Mucosa of descending colon (tissue), 3 donors: ENCODE data around the gene VPS37D. TPM values are rescaled to one million over a fixed set of nuclear protein-coding genes. Genes with fewer than 3 reads are reported as not detected.
A peak's percentile ranks its signal among the peaks of the same experiment; 100 is the strongest.
"Not testable (repeated sequence)": the region's sequence is repeated elsewhere in the genome, so short reads cannot be mapped to it uniquely, and the experiment has no call there.

Source experiments
- ATAC-seq: fragments of 200-7000 bp; cut with Tn5 transposase; one replicate; pipeline ENCODE4 v1.9.1; 2020; ENCODE audit warnings: mild to moderate bottlenecking, moderate library complexity
- DNase-seq, 3 donors: peaks; one replicate each; pipeline ENCODE4 v3.0.0-alpha.2; 2020
- H3K36me3 ChIP-seq: fragments of 200-600 bp; one replicate; pipeline ENCODE4 v1.8.0; 2021; ENCODE audit warnings: low read depth, mild to moderate bottlenecking
- H3K4me1 ChIP-seq: fragments of 200-600 bp; one replicate; pipeline ENCODE4 v1.8.0; 2021; ENCODE audit warnings: low read depth, mild to moderate bottlenecking
- H3K4me3 ChIP-seq: fragments of 200-600 bp; one replicate; pipeline ENCODE4 v1.8.0; 2021; ENCODE audit warnings: mild to moderate bottlenecking
- H3K9me3 ChIP-seq: fragments of 200-600 bp; one replicate; pipeline ENCODE4 v1.8.0; 2021; ENCODE audit warnings: mild to moderate bottlenecking
- intact Hi-C, 2 donors: fragments of 100-400 bp; cut with DNase I in 1 of 2; cut with micrococcal nuclease in 1 of 2; formaldehyde crosslinking; loops; one replicate each; pipeline versions ENCODE4 v1.11.0 to v1.11.1; 2022; cut with DNase I, micrococcal nuclease
- total RNA-seq, 3 donors: library from RNA; stranded (reverse); fragmentation: NEBNext Ultra II Directional in 2 of 3; extraction: Animal tissue kit (Norgen Biotek cat#: 25700) in 2 of 3; gene quantifications; one replicate each; pipeline versions ENCODE4 v1.2.1 to v1.2.4, GENCODE V29; 2021 to 2023
- TF ChIP-seq, protein P1 (sequence below): fragments of 200-600 bp; IDR thresholded peaks from one replicate; pipeline ENCODE4 v1.8.0; 2022; ENCODE audit warnings: antibody characterized with exemption, mild to moderate bottlenecking
- donor health status: DM: no; HTN: no; CAD: no; lungs with moderate emphysema.
- donor health status: DM: no; HTN: no; CAD: no.
- donor health status: DM: no; HTN: yes; CAD: no.

Gene VPS37D
- total RNA-seq, 3 donors from 2014 or later, result 0.48 to 3.3 TPM; not detected in 1

DNA sequence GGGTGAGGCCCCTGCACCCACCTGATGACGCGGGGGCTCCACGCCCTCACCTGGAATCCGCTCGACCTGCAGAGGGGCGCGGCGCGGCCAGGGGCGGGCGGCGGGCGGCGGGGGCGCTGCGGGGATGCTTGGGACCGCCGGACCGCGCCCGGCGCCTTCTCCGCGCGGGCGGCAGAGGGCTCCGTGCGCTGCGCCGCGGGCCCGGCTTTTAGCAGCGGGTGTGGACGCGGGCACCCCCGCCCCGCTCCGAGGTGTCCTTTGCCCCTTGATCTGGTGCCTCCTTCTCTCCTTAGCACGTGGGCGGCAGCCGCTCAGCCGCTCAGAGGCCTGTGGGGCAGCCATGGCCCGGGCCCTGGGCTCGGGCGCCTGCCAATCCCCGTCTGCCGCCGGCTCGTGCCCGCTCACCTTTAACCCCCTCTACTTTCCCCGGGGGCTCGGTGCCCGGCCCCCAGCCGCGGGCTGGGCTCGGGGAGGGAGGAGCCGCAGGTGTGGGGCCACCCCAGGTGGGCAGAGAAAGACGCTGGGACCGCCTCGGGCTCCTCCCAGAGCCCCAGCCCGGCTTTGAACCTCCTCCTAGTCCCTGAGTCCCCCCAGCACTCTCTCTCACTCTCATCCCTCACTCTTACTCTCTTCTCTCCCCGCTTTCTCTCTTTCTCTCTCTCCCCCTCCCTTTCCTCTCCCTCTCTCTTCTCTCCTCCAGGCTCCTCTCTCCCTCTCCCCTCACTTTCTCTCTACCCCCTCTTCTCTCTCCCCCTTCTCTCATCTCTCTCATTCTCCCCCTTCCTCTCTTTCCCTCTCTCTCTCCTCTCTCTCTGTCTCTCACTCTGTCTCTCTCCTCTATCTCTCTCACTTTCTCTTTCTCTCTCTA is 19.7 kb upstream of the VPS37D start:
- ATAC-seq (peak; percentile 93), DNase-seq (peak; percentile 80 to 86 (median 84))
- Histone ChIP-seq H3K36me3 (no peaks in the 10 kb centered on the region), H3K4me1 (peaks cover 9% of the 10 kb centered on the region), H3K9me3 (no peaks in the 10 kb centered on the region), H3K4me3 (no peak overlapping the region)
- intact Hi-C loops, result no loop called here
- TF ChIP-seq, protein P1, sequence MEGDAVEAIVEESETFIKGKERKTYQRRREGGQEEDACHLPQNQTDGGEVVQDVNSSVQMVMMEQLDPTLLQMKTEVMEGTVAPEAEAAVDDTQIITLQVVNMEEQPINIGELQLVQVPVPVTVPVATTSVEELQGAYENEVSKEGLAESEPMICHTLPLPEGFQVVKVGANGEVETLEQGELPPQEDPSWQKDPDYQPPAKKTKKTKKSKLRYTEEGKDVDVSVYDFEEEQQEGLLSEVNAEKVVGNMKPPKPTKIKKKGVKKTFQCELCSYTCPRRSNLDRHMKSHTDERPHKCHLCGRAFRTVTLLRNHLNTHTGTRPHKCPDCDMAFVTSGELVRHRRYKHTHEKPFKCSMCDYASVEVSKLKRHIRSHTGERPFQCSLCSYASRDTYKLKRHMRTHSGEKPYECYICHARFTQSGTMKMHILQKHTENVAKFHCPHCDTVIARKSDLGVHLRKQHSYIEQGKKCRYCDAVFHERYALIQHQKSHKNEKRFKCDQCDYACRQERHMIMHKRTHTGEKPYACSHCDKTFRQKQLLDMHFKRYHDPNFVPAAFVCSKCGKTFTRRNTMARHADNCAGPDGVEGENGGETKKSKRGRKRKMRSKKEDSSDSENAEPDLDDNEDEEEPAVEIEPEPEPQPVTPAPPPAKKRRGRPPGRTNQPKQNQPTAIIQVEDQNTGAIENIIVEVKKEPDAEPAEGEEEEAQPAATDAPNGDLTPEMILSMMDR, result peak; percentile 36

DNA sequence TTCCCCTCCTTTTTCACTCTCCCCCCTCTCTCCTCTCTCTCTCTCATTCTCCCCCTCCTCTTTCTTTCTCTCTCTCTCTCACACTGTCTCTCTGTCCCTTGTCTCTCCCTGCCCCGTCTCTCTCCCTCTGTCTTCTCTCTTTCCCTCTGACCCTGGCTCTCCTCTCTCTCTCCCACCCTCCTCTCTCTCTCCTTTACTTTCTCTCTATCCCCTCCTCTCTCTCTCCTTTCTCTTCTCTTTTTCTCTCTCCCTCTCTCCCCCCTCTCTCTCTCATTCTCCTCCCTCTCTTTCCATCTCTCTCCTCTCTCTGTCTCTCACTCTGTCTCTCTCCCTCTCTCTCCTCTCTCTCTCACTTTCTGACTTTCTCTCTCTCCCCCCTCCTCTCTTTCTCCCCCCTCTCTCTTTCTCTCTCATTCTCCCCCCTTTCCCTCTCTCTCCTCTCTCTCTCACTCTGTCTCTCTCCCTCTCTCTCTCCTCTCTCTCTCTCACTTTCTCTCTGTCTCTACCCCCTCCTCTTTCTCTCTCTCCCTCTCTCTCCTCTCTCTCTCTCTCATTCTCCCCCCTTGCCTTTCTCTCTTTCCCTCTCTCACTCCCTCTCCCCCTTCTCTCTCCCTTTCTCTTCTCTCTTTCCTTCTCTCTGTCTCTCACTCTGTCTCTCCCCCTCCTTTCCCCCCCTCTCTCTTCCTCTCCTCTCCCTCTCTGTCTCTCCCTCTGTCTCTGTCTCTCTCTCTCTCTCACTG is 18.9 kb upstream of the VPS37D start:
- ATAC-seq, result no peak
- DNase-seq, result no peak
- Histone ChIP-seq H3K9me3 (no peaks in the 10 kb centered on the region), H3K36me3 (no peaks in the 10 kb centered on the region), H3K4me3 (no peak overlapping the region), H3K4me1 (peaks cover 9% of the 10 kb centered on the region)
- TF ChIP-seq, protein P1, result no peak
- intact Hi-C loops, result no loop called here

DNA sequence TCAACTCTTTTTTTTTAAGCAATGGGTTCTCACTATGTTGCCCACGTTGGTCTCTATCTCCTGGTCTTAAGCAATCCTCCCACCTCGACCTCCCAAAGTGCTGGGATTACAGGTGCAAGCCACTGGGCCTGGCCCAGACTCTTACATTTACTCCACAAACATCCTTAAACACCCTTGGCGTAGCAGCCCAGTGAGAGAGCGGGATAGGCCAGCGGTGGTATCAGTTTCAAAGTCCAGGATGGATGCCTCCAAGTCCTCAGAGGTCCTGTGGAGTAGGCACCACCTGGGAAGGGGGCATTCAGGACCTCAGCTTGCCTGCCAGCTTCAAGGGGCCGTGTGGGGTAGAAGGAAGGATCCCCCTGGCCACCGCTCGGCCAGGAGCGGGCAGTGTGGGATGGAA is 18.1 kb upstream of the VPS37D start:
- Histone ChIP-seq H3K9me3 (no peaks in the 10 kb centered on the region), H3K4me3 (no peak overlapping the region), H3K4me1 (peaks cover 9% of the 10 kb centered on the region), H3K36me3 (no peaks in the 10 kb centered on the region)
- TF ChIP-seq, protein P1, result no peak
- DNase-seq (no peak), ATAC-seq (no peak)
- intact Hi-C loops, result no loop called here

DNA sequence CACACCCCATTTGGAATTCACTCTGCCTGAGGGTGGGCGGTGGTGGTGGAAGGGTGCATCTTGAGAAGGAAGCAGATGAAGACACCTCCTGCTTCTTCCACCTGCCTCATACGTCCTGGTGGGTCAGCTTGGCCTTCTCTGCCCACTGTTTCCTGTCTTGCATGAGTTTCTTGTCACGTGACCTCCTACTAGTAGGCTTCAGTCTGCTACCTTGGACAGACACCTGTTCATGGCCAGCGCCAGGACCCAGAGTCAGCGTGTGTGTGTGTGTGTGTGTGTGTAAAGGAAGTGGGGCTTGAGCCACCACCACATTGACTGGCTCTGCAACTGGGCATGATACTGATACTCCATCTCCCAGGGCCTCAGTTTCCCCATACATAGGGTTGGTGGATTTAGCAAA is 17.1 kb upstream of the VPS37D start:
- H3K4me3 ChIP-seq, result no peak overlapping the region
- ATAC-seq (no peak), DNase-seq (no peak)
- TF ChIP-seq, protein P1, result no peak
- intact Hi-C loops, result no loop called here
- H3K9me3 ChIP-seq, result no peaks in the 10 kb centered on the region
- H3K36me3 ChIP-seq, result no peaks in the 10 kb centered on the region
- H3K4me1 ChIP-seq, result peaks cover 9% of the 10 kb centered on the region

DNA sequence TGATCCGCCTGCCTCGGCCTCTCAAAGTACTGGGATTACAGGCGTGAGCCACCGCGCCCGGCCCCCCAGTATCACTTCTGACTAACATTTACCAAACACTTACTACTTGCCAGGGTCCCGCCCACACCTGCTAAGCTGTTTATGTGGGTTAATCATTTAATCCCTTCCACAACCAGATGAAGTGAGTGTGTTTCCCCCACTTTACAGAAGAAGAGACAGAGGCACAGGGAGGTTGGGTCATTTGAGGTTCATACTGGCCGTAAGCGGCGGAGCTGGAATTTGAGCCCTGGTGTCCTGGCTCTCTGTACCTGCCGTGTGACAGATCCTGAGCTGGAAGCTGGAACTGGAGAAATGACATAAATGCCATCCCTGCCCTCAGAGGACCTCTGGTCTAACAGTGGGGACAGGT is 15.1 kb upstream of the VPS37D start:
- Histone ChIP-seq H3K9me3 (no peaks in the 10 kb centered on the region), H3K4me1 (peaks cover 9% of the 10 kb centered on the region), H3K36me3 (no peaks in the 10 kb centered on the region), H3K4me3 (no peak overlapping the region)
- peak in 1 of 3 donors; percentile 72 for DNase-seq
- TF ChIP-seq, protein P1, result no peak
- ATAC-seq, result peak; percentile 68
- intact Hi-C loops, result no loop called here

DNA sequence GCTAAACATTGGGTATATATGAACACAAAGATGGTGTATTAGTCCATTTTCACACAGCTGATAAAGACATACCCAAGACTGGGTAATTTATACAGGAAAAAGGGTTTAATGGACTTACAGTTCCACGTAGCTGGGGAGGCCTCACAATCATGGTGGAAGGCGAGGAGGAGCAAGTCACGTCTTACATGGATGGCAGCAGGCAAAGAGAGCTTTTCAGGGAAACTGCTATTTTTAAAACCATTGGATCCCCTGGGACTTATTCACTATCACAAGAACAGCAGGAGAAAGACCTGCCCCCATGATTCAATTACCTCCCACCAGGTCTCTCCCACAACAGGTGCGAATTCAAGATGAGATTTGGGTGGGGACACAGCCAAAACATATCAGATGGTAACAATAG is 12.3 kb upstream of the VPS37D start:
- intact Hi-C loops, result not testable (repeated sequence)

More for the DNA sequence above, 12.3 kb upstream of the VPS37D start:
- H3K9me3 ChIP-seq, H3K36me3 ChIP-seq, H3K4me1 ChIP-seq, H3K4me3 ChIP-seq, ATAC-seq, DNase-seq: not testable (repeated sequence)
